Cortex of kidney (tissue), 1 donor: Measurements from ENCODE around the gene KRTAP5-6.

Experiments
- DNase-seq: peaks from one replicate; lab custom pipeline; 2025; lab: John Stamatoyannopoulos, UW

KRTAP5-6 gene

GRCh38 chr11:1733716-1734640, 37.0 kb downstream of the KRTAP5-6 start:
- no peak for DNase-seq

- DNase-seq: no peak
Observed at GRCh38 chr11:1734641-1735081, 37.7 kb downstream of the KRTAP5-6 start.

- DNase-seq: no peak
Observed at GRCh38 chr11:1735271-1735670, 38.3 kb downstream of the KRTAP5-6 start.

- DNase-seq: no peak
Observed at GRCh38 chr11:1736447-1736992, 39.5 kb downstream of the KRTAP5-6 start.

- DNase-seq: no peak
Observed at GRCh38 chr11:1737080-1737757, 40.2 kb downstream of the KRTAP5-6 start.

GRCh38 chr11:1738380-1738779, 41.4 kb downstream of the KRTAP5-6 start:
- no peak for DNase-seq

- DNase-seq: no peak
Observed at GRCh38 chr11:1739576-1739975, 42.6 kb downstream of the KRTAP5-6 start.

- no peak for DNase-seq
Observed at GRCh38 chr11:1740786-1741530, 44.0 kb downstream of the KRTAP5-6 start.

- DNase-seq: no peak
Observed at GRCh38 chr11:1741741-1742140, 44.7 kb downstream of the KRTAP5-6 start.

GRCh38 chr11:1742371-1742770, 45.4 kb downstream of the KRTAP5-6 start:
- no peak for DNase-seq

- no peak for DNase-seq
Observed at GRCh38 chr11:1742869-1743584, 46.0 kb downstream of the KRTAP5-6 start.

GRCh38 chr11:1743585-1744136, 46.7 kb downstream of the KRTAP5-6 start:
- no peak for DNase-seq

GRCh38 chr11:1744137-1744886, 47.3 kb downstream of the KRTAP5-6 start:
- DNase-seq: no peak

- DNase-seq: no peak
Observed at GRCh38 chr11:1744891-1745700, 48.1 kb downstream of the KRTAP5-6 start.

GRCh38 chr11:1745701-1746320, 48.8 kb downstream of the KRTAP5-6 start:
- no peak for DNase-seq

GRCh38 chr11:1746511-1746931, 49.5 kb downstream of the KRTAP5-6 start:
- no peak for DNase-seq

GRCh38 chr11:1746956-1747752, 50.2 kb downstream of the KRTAP5-6 start:
- no peak for DNase-seq
